Endothelial cell (in vitro differentiated cells): ENCODE results near the gene AHDC1. TPM values are rescaled to one million over a fixed set of nuclear protein-coding genes. Genes with fewer than 3 reads are reported as not detected.
A peak's percentile ranks its signal among the peaks of the same experiment; 100 is the strongest.
"Not testable (repeated sequence)": the region's sequence is repeated elsewhere in the genome, so short reads cannot be mapped to it uniquely, and the experiment has no call there.

Source experiments
- DNase-seq: peaks from one replicate; pipeline ENCODE4 v3.0.0; 2021; ENCODE audit warnings: low spot score
- H3K27ac Mint-ChIP-seq: one replicate; pipeline ENCODE4 v1.8.0; 2021; ENCODE audit warnings: mixed read lengths, inconsistent platforms; ENCODE audit not compliant: unreplicated experiment
- H3K27me3 Mint-ChIP-seq: one replicate; pipeline ENCODE4 v1.8.0; 2021; ENCODE audit warnings: mild to moderate bottlenecking, moderate library complexity, mixed read lengths, inconsistent platforms; ENCODE audit not compliant: unreplicated experiment
- H3K36me3 Mint-ChIP-seq: one replicate; pipeline ENCODE4 v1.8.0; 2021; ENCODE audit warnings: mild to moderate bottlenecking, low read depth, mixed read lengths, inconsistent platforms; ENCODE audit not compliant: unreplicated experiment
- H3K4me1 Mint-ChIP-seq: one replicate; pipeline ENCODE4 v1.8.0; 2021; ENCODE audit warnings: mild to moderate bottlenecking, mixed read lengths, inconsistent platforms; ENCODE audit not compliant: unreplicated experiment
- H3K4me3 Mint-ChIP-seq: one replicate; pipeline ENCODE4 v1.8.0; 2021; ENCODE audit warnings: mild to moderate bottlenecking, mixed read lengths, inconsistent platforms; ENCODE audit not compliant: unreplicated experiment
- H3K9me3 Mint-ChIP-seq: one replicate; pipeline ENCODE4 v1.8.0; 2021; ENCODE audit warnings: mixed read lengths, inconsistent platforms; ENCODE audit not compliant: unreplicated experiment
- CTCF ChIP-seq: fragments of 200-600 bp; sonication (generic); IDR thresholded peaks from one replicate; pipeline ENCODE4 v1.5.0; 2021; ENCODE audit warnings: antibody characterized with exemption; ENCODE audit not compliant: unreplicated experiment
- total RNA-seq: library from RNA; stranded (reverse); fragmentation: NEBNext Ultra II Directional; extraction: Animal tissue kit (Norgen Biotek cat#: 25700); gene quantifications from one replicate; pipeline ENCODE4 v1.2.1, GENCODE V29; 2021; ENCODE audit not compliant: unreplicated experiment

Gene AHDC1
- total RNA-seq, 1 donor from 2014 or later, result 48.0 TPM

GRCh38 chr1:27622828-27623227 lies 18.9 kb upstream of the AHDC1 start:
- Mint-ChIP-seq H3K36me3 (peaks cover 3% of the 10 kb centered on the region), H3K27me3 (peaks cover 6% of the 10 kb centered on the region), H3K4me1 (peaks cover 3% of the 10 kb centered on the region), H3K27ac (no peak overlapping the region), H3K9me3 (no peaks in the 10 kb centered on the region), H3K4me3 (no peak overlapping the region)
- TF ChIP-seq CTCF, result no peak
- DNase-seq, result no peak

- no peak for TF ChIP-seq CTCF
- no peaks in the 10 kb centered on the region for H3K9me3 Mint-ChIP-seq
- no peak overlapping the region for H3K4me3 Mint-ChIP-seq
- DNase-seq, result no peak
- H3K4me1 Mint-ChIP-seq, result peaks cover 3% of the 10 kb centered on the region
- no peak overlapping the region for H3K27ac Mint-ChIP-seq
- H3K27me3 Mint-ChIP-seq, result peaks cover 7% of the 10 kb centered on the region
- H3K36me3 Mint-ChIP-seq, result no peaks in the 10 kb centered on the region
Observed at GRCh38 chr1:27621051-27621920, 17.3 kb upstream of the AHDC1 start.

- H3K9me3 Mint-ChIP-seq, H3K36me3 Mint-ChIP-seq, DNase-seq, H3K4me1 Mint-ChIP-seq, H3K4me3 Mint-ChIP-seq, H3K27me3 Mint-ChIP-seq, H3K27ac Mint-ChIP-seq: not testable (repeated sequence)
Observed at GRCh38 chr1:27619782-27620438, 16.0 kb upstream of the AHDC1 start.

- no peaks in the 10 kb centered on the region for H3K36me3 Mint-ChIP-seq
- no peak for DNase-seq
- TF ChIP-seq CTCF, result no peak
- H3K4me1 Mint-ChIP-seq, result peaks cover 10% of the 10 kb centered on the region
- no peak overlapping the region for H3K4me3 Mint-ChIP-seq
- no peaks in the 10 kb centered on the region for H3K9me3 Mint-ChIP-seq
- peak overlapping the region; percentile 27 for H3K27ac Mint-ChIP-seq
- peaks cover 12% of the 10 kb centered on the region for H3K27me3 Mint-ChIP-seq
Observed at GRCh38 chr1:27618341-27619082, 14.6 kb upstream of the AHDC1 start.

- peaks cover 12% of the 10 kb centered on the region for H3K27me3 Mint-ChIP-seq
- no peak for DNase-seq
- peak overlapping the region; percentile 30 for H3K27ac Mint-ChIP-seq
- TF ChIP-seq CTCF, result no peak
- H3K4me3 Mint-ChIP-seq, result peak overlapping the region; percentile 60
- no peaks in the 10 kb centered on the region for H3K9me3 Mint-ChIP-seq
- no peaks in the 10 kb centered on the region for H3K36me3 Mint-ChIP-seq
- H3K4me1 Mint-ChIP-seq, result peaks cover 10% of the 10 kb centered on the region
Observed at GRCh38 chr1:27617420-27617819, 13.5 kb upstream of the AHDC1 start.
